GM06990 (cell line): ENCODE data around the gene OCA2.

Experiments used
- DNase-seq: peaks from one replicate; pipeline ENCODE4 v3.0.0-alpha.2; 2011; ENCODE audit not compliant: insufficient read length; ENCODE audit errors: extremely low read depth
- H3K27me3 ChIP-seq: replicated peaks from 2 replicates; pipeline ENCODE4 v1.6.0; 2011; ENCODE audit warnings: low read length; ENCODE audit not compliant: control insufficient read depth, insufficient read depth
- H3K36me3 ChIP-seq: 2 replicates; pipeline ENCODE4 v1.5.1; 2011; ENCODE audit warnings: low read length; ENCODE audit not compliant: control insufficient read depth, insufficient read depth
- H3K4me3 ChIP-seq: replicated peaks from 2 replicates; pipeline ENCODE4 v1.5.1; 2011; ENCODE audit warnings: low read depth, mild to moderate bottlenecking, control low read depth, low read length
- TF ChIP-seq, protein P1 (sequence below): IDR thresholded peaks from 2 replicates; pipeline ENCODE4 v1.5.1; 2011; ENCODE audit warnings: low read length, control low read depth, mild to moderate bottlenecking, inconsistent platforms; ENCODE audit not compliant: insufficient read depth, poor library complexity, severe bottlenecking

Gene OCA2

DNA sequence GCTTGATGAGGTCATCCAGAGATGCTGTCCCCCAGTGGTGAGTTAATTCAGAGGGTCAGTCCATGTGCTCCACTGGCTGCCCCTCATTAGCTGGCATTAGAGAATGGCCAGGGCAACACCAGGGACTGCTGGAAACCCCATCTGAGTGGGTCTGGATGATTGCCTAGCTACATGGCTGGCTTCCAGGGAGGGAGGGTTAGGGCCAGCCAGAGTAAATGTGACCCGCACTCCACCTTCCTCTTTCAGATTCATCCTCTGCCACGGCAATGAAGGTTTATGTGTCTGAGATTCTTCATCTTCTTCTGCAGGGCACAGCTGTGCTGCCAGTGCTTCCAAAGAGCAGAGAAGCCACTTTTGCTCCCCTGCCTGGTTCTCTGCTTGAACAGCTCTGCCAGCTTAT, 391.9 kb downstream of the OCA2 start:
- DNase-seq, result no peak

DNA sequence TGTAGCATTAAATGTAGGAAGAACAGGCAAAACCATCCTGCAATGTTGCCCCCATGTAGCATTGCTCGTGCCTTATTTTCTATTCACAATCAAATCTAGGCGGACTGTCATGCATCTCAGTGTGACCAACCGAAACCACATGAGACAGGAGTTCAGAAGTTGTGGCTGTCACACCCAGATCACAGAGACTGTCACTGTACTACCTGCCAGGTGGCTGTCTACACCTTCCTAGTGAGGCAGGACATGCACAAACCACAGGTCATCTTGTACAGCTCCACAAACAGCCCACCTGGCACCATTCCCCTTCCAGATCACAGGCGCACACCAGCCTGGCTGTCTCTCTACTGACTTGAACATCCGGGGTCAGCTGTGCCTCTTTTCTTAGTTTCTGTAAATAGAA, 392.8 kb downstream of the OCA2 start:
- no peak overlapping the region for H3K4me3 ChIP-seq
- H3K27me3 ChIP-seq, result no peaks in the 10 kb centered on the region
- no peak for DNase-seq
- H3K36me3 ChIP-seq, result no peaks in the 10 kb centered on the region
- TF ChIP-seq, protein P1, sequence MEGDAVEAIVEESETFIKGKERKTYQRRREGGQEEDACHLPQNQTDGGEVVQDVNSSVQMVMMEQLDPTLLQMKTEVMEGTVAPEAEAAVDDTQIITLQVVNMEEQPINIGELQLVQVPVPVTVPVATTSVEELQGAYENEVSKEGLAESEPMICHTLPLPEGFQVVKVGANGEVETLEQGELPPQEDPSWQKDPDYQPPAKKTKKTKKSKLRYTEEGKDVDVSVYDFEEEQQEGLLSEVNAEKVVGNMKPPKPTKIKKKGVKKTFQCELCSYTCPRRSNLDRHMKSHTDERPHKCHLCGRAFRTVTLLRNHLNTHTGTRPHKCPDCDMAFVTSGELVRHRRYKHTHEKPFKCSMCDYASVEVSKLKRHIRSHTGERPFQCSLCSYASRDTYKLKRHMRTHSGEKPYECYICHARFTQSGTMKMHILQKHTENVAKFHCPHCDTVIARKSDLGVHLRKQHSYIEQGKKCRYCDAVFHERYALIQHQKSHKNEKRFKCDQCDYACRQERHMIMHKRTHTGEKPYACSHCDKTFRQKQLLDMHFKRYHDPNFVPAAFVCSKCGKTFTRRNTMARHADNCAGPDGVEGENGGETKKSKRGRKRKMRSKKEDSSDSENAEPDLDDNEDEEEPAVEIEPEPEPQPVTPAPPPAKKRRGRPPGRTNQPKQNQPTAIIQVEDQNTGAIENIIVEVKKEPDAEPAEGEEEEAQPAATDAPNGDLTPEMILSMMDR, result no peak

More for the DNA sequence above, 391.9 kb downstream of the OCA2 start:
- TF ChIP-seq, protein P1, result no peak
- Histone ChIP-seq H3K36me3 (no peaks in the 10 kb centered on the region), H3K27me3 (no peaks in the 10 kb centered on the region), H3K4me3 (no peak overlapping the region)

DNA sequence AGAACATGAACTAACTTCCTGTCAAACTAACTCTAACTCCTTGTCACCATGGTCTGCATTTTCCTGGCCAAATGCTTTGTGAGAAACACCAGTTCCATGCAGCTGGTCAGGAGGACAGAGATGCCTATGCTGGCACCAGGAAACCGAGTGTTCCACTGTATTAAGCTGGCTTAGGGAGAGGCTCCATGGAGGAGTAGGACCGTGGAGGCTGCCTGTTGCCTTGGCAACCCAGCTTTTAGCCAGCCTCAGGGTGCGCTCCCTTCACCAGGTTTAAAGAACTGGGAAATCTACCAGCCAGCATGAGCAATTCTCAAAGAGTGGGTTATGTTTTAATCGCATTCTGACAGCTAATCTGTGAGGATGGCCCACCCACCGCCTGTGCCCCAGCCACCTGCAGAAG, 394.1 kb downstream of the OCA2 start:
- Histone ChIP-seq H3K27me3 (no peaks in the 10 kb centered on the region), H3K36me3 (no peaks in the 10 kb centered on the region), H3K4me3 (no peak overlapping the region)
- TF ChIP-seq, protein P1, result no peak
- DNase-seq, result no peak
